GM21367 (cell line): Measurements from ENCODE around the gene NOTCH2.
"Not testable (repeated sequence)": the region's sequence is repeated elsewhere in the genome, so short reads cannot be mapped to it uniquely, and the experiment has no call there.

Source experiments
- ATAC-seq: cut with Tn5 transposase; IDR thresholded peaks from one replicate; pipeline ENCODE4 v1.9.1; 2021; ENCODE audit not compliant: unreplicated experiment

NOTCH2 gene

GRCh38 chr1:120069067-120069919, at the start of gene NOTCH2:
NOTCH2 (minus strand) TSS chr1:120069662; CDS start chr1:120069406, 256 bp downstream.
- not testable (repeated sequence) for ATAC-seq

GRCh38 chr1:120117371-120118177, 48.1 kb upstream of the NOTCH2 start:
- ATAC-seq: peak; percentile 47

- not testable (repeated sequence) for ATAC-seq
Observed at GRCh38 chr1:120116094-120116493, 46.6 kb upstream of the NOTCH2 start.

GRCh38 chr1:120113134-120113533, 43.7 kb upstream of the NOTCH2 start:
- not testable (repeated sequence) for ATAC-seq

GRCh38 chr1:120112212-120112611, 42.8 kb upstream of the NOTCH2 start:
- not testable (repeated sequence) for ATAC-seq

GRCh38 chr1:120111771-120112170, 42.3 kb upstream of the NOTCH2 start:
- ATAC-seq: not testable (repeated sequence)

GRCh38 chr1:120111008-120111407, 41.5 kb upstream of the NOTCH2 start:
- ATAC-seq: not testable (repeated sequence)

GRCh38 chr1:120109656-120110055, 40.2 kb upstream of the NOTCH2 start:
- not testable (repeated sequence) for ATAC-seq

- not testable (repeated sequence) for ATAC-seq
Observed at GRCh38 chr1:120109180-120109579, 39.7 kb upstream of the NOTCH2 start.

- not testable (repeated sequence) for ATAC-seq
Observed at GRCh38 chr1:120105288-120105687, 35.8 kb upstream of the NOTCH2 start.

- not testable (repeated sequence) for ATAC-seq
Observed at GRCh38 chr1:120103768-120104167, 34.3 kb upstream of the NOTCH2 start.

- ATAC-seq: not testable (repeated sequence)
Observed at GRCh38 chr1:120101593-120101992, 32.1 kb upstream of the NOTCH2 start.

GRCh38 chr1:120100590-120100989, 31.1 kb upstream of the NOTCH2 start:
- not testable (repeated sequence) for ATAC-seq

- ATAC-seq: not testable (repeated sequence)
Observed at GRCh38 chr1:120098986-120099759, 29.7 kb upstream of the NOTCH2 start.

- not testable (repeated sequence) for ATAC-seq
Observed at GRCh38 chr1:120096981-120097545, 27.6 kb upstream of the NOTCH2 start.

- ATAC-seq: not testable (repeated sequence)
Observed at GRCh38 chr1:120093548-120094181, 24.2 kb upstream of the NOTCH2 start.

GRCh38 chr1:120092232-120093218, 23.1 kb upstream of the NOTCH2 start:
- ATAC-seq: not testable (repeated sequence)

GRCh38 chr1:120090830-120091229, 21.4 kb upstream of the NOTCH2 start:
- not testable (repeated sequence) for ATAC-seq

- not testable (repeated sequence) for ATAC-seq
Observed at GRCh38 chr1:120087959-120088358, 18.5 kb upstream of the NOTCH2 start.
